Caki2 (cell line): ENCODE results near the gene DNAJC4. TPM values are rescaled to one million over a fixed set of nuclear protein-coding genes. Genes with fewer than 3 reads are reported as not detected.

Source experiments
- DNase-seq: peaks from one replicate; pipeline ENCODE4 v3.0.0-alpha.2; 2015; ENCODE audit warnings: low read depth
- in situ Hi-C: cut with HindIII; loops from 2 replicates; pipeline ENCODE4 v1.10.0; 2016; ENCODE audit warnings: low sequenced_read_pairs, low pct_unique_long_range_greater_than_20kb, mixed read lengths
- total RNA-seq: library from RNA; depleted of rRNA; stranded (reverse); fragments of >200 nt; shearing (Covaris generic); gene quantifications from 2 replicates; pipeline ENCODE4 v1.2.3, GENCODE V29; 2014; ENCODE audit warnings: low replicate concordance; rRNA removed

The DNAJC4 gene
- 14.2 and 30.3 TPM in 2 replicates for total RNA-seq

GRCh38 chr11:64230171-64230984 lies at the start of gene DNAJC4:
TSS of gene DNAJC4 (plus strand) at chr11:64230548. CDS start at chr11:64230855, 307 bp downstream.
- DNase-seq, result peak; percentile 92
- in situ Hi-C loops, result no loop called here

GRCh38 chr11:64180891-64181290 lies 49.5 kb upstream of the DNAJC4 start:
- no peak for DNase-seq
- in situ Hi-C loops, result no loop called here

GRCh38 chr11:64181506-64182411 lies 48.6 kb upstream of the DNAJC4 start:
- in situ Hi-C loops, result no loop called here
- peak; percentile 86 for DNase-seq

- no peak for DNase-seq
- in situ Hi-C loops, result no loop called here
These were observed 46.5 kb upstream of the DNAJC4 start for GRCh38 chr11:64183890-64184289.

GRCh38 chr11:64185175-64185692 lies 45.1 kb upstream of the DNAJC4 start:
- in situ Hi-C loops, result no loop called here
- DNase-seq, result no peak

- in situ Hi-C loops, result no loop called here
- peak; percentile 100 for DNase-seq
These were observed 44.5 kb upstream of the DNAJC4 start, which contains the start of gene STIP1 for GRCh38 chr11:64185693-64186491. TSS of gene STIP1 (plus strand) at chr11:64186171. CDS start at chr11:64186262, 91 bp downstream.

GRCh38 chr11:64186492-64187165 lies 43.7 kb upstream of the DNAJC4 start:
- in situ Hi-C loops, result no loop called here
- peak; percentile 22 for DNase-seq

GRCh38 chr11:64192434-64192833 lies 37.9 kb upstream of the DNAJC4 start:
- in situ Hi-C loops, result no loop called here
- no peak for DNase-seq

- in situ Hi-C loops, result no loop called here
- no peak for DNase-seq
These were observed 33.7 kb upstream of the DNAJC4 start for GRCh38 chr11:64196626-64197025.

GRCh38 chr11:64198511-64198910 lies 31.8 kb upstream of the DNAJC4 start:
- in situ Hi-C loops, result no loop called here
- no peak for DNase-seq

GRCh38 chr11:64201543-64201942 lies 28.8 kb upstream of the DNAJC4 start:
- in situ Hi-C loops, result no loop called here
- DNase-seq, result no peak

GRCh38 chr11:64202992-64203391 lies 27.4 kb upstream of the DNAJC4 start:
- DNase-seq, result no peak
- in situ Hi-C loops, result no loop called here

GRCh38 chr11:64203421-64204079 lies 26.8 kb upstream of the DNAJC4 start:
- in situ Hi-C loops, result no loop called here
- DNase-seq, result no peak

- DNase-seq, result no peak
- in situ Hi-C loops, result no loop called here
These were observed 26.3 kb upstream of the DNAJC4 start for GRCh38 chr11:64204080-64204440.

- in situ Hi-C loops, result no loop called here
These were observed 25.8 kb upstream of the DNAJC4 start for GRCh38 chr11:64204464-64204989.

GRCh38 chr11:64206457-64207255 lies 23.7 kb upstream of the DNAJC4 start, which contains the start of gene FERMT3:
TSS of gene FERMT3 (plus strand) at chr11:64206721. CDS start at chr11:64207365, 644 bp downstream.
- no peak for DNase-seq
- in situ Hi-C loops, result no loop called here

More at GRCh38 chr11:64204464-64204989, 25.8 kb upstream of the DNAJC4 start:
- DNase-seq, result peak; percentile 82
